Urinary bladder (tissue), 4 donors: ENCODE results near the gene UGP2. TPM values are rescaled to one million over a fixed set of nuclear protein-coding genes. Genes with fewer than 3 reads are reported as not detected.
A peak's percentile ranks its signal among the peaks of the same experiment; 100 is the strongest.
"Not testable (repeated sequence)": the region's sequence is repeated elsewhere in the genome, so short reads cannot be mapped to it uniquely, and the experiment has no call there.

ENCODE experiments used
- DNase-seq: peaks from one replicate; pipeline ENCODE4 v3.0.0-alpha.2; 2015; ENCODE audit errors: extremely low spot score
- H3K27ac ChIP-seq: one replicate; pipeline ENCODE4 v1.5.1; 2013; ENCODE audit warnings: low read depth, mild to moderate bottlenecking, moderate library complexity
- H3K36me3 ChIP-seq: one replicate; pipeline ENCODE4 v1.6.1; 2013; ENCODE audit warnings: mild to moderate bottlenecking, moderate library complexity; ENCODE audit not compliant: insufficient read depth
- H3K4me1 ChIP-seq: one replicate; pipeline ENCODE4 v1.6.1; 2013; ENCODE audit warnings: mild to moderate bottlenecking, moderate library complexity; ENCODE audit not compliant: insufficient read depth
- H3K4me3 ChIP-seq: one replicate; pipeline ENCODE4 v1.5.1; 2013; ENCODE audit warnings: low read depth, low read length
- WGBS: extraction: QIAGEN DNeasy Blood & Tissue Kit; methylation state at CpG from one replicate; pipeline ENCODE4 v1.1.7; 2013; 5-methylcytosine and 5-hydroxymethylcytosine counted together
- polyA plus RNA-seq: library from polyadenylated mRNA; stranded (reverse); fragments of 200-250 nt; gene quantifications from one replicate; pipeline ENCODE4 v1.2.3, GENCODE V29; 2013
- total RNA-seq: library from RNA; depleted of rRNA; stranded (reverse); fragments of >200 nt; gene quantifications from one replicate; pipeline ENCODE4 v1.2.3, GENCODE V29; 2014
- donor health status: healthy with polysubstance abuse.
- donor health status: healthy.

UGP2 gene
- total RNA-seq: 158 TPM
- 134 TPM for polyA plus RNA-seq

- Histone ChIP-seq H3K36me3 (no peaks in the 10 kb centered on the region), H3K27ac (peak within 1 kb of the TSS; percentile 93), H3K4me3 (peak within 1 kb of the TSS; percentile 70), H3K4me1 (peaks cover 2% of the 10 kb centered on the region)
- under 1% methylated on average over 59 of the region's 59 CpGs for WGBS
- peak; percentile 85 for DNase-seq
Measured at GRCh38 chr2:63841254-63842022, at the start of gene UGP2. Gene UGP2 (plus strand): TSS chr2:63841896. CDS start chr2:63842186, 290 bp downstream.

- no peaks in the 10 kb centered on the region for H3K4me1 ChIP-seq
- no peak for DNase-seq
- no peaks in the 10 kb centered on the region for H3K36me3 ChIP-seq
- H3K4me3 ChIP-seq: no peak overlapping the region
- WGBS: 100% methylated on average over 1 of the region's 1 CpG
- H3K27ac ChIP-seq: no peak overlapping the region
Measured at GRCh38 chr2:63792530-63792929, 49.2 kb upstream of the UGP2 start.

- Histone ChIP-seq H3K4me3 (no peak overlapping the region), H3K27ac (no peak overlapping the region), H3K36me3 (no peaks in the 10 kb centered on the region), H3K4me1 (no peaks in the 10 kb centered on the region)
- no peak for DNase-seq
- WGBS: 91% methylated on average over 1 of the region's 1 CpG
Measured at GRCh38 chr2:63796366-63796765, 45.3 kb upstream of the UGP2 start.

GRCh38 chr2:63796796-63797195 is 44.9 kb upstream of the UGP2 start:
- no peaks in the 10 kb centered on the region for H3K4me1 ChIP-seq
- H3K27ac ChIP-seq: no peak overlapping the region
- H3K4me3 ChIP-seq: no peak overlapping the region
- H3K36me3 ChIP-seq: no peaks in the 10 kb centered on the region
- no peak for DNase-seq
- WGBS: 92% methylated on average over 3 of the region's 3 CpGs

- DNase-seq: no peak
- 93% methylated on average over 6 of the region's 6 CpGs for WGBS
- no peak overlapping the region for H3K4me3 ChIP-seq
- no peak overlapping the region for H3K27ac ChIP-seq
- no peaks in the 10 kb centered on the region for H3K4me1 ChIP-seq
- H3K36me3 ChIP-seq: no peaks in the 10 kb centered on the region
Measured at GRCh38 chr2:63801455-63801854, 40.2 kb upstream of the UGP2 start.

- DNase-seq: no peak
- Histone ChIP-seq H3K4me3 (no peak overlapping the region), H3K27ac (no peak overlapping the region), H3K4me1 (no peaks in the 10 kb centered on the region), H3K36me3 (no peaks in the 10 kb centered on the region)
Measured at GRCh38 chr2:63805412-63805811, 36.3 kb upstream of the UGP2 start.

GRCh38 chr2:63808036-63808435 is 33.7 kb upstream of the UGP2 start:
- H3K4me3 ChIP-seq, DNase-seq, H3K27ac ChIP-seq, H3K36me3 ChIP-seq, H3K4me1 ChIP-seq: not testable (repeated sequence)
- 95% methylated on average over 1 of the region's 6 CpGs for WGBS

- DNase-seq, H3K36me3 ChIP-seq, H3K4me3 ChIP-seq, H3K4me1 ChIP-seq, H3K27ac ChIP-seq: not testable (repeated sequence)
- 97% methylated on average over 29 of the region's 29 CpGs for WGBS
Measured at GRCh38 chr2:63808911-63809310, 32.8 kb upstream of the UGP2 start.

GRCh38 chr2:63811063-63811462 is 30.6 kb upstream of the UGP2 start:
- Histone ChIP-seq H3K27ac (no peak overlapping the region), H3K4me1 (no peaks in the 10 kb centered on the region), H3K36me3 (no peaks in the 10 kb centered on the region), H3K4me3 (no peak overlapping the region)
- DNase-seq: no peak
- 93% methylated on average over 3 of the region's 3 CpGs for WGBS

GRCh38 chr2:63811870-63812269 is 29.8 kb upstream of the UGP2 start:
- H3K27ac ChIP-seq, H3K4me1 ChIP-seq, DNase-seq, H3K4me3 ChIP-seq, H3K36me3 ChIP-seq: not testable (repeated sequence)
- 96% methylated on average over 7 of the region's 7 CpGs for WGBS

GRCh38 chr2:63814114-63814513 is 27.6 kb upstream of the UGP2 start:
- H3K4me1 ChIP-seq: no peaks in the 10 kb centered on the region
- H3K36me3 ChIP-seq: no peaks in the 10 kb centered on the region
- WGBS: 88% methylated on average over 1 of the region's 1 CpG
- no peak overlapping the region for H3K4me3 ChIP-seq
- H3K27ac ChIP-seq: no peak overlapping the region
- DNase-seq: no peak

- WGBS: 65% methylated on average over 2 of the region's 2 CpGs
- Histone ChIP-seq H3K4me3 (no peak overlapping the region), H3K4me1 (no peaks in the 10 kb centered on the region), H3K36me3 (no peaks in the 10 kb centered on the region), H3K27ac (no peak overlapping the region)
- no peak for DNase-seq
Measured at GRCh38 chr2:63817382-63817781, 24.3 kb upstream of the UGP2 start.

GRCh38 chr2:63818271-63818670 is 23.4 kb upstream of the UGP2 start:
- H3K4me3 ChIP-seq: no peak overlapping the region
- DNase-seq: no peak
- no peaks in the 10 kb centered on the region for H3K4me1 ChIP-seq
- no peak overlapping the region for H3K27ac ChIP-seq
- WGBS: 87% methylated on average over 2 of the region's 2 CpGs
- H3K36me3 ChIP-seq: no peaks in the 10 kb centered on the region

- DNase-seq: no peak
- WGBS: 60% methylated on average over 3 of the region's 3 CpGs
- no peak overlapping the region for H3K27ac ChIP-seq
Measured at GRCh38 chr2:63819256-63819655, 22.4 kb upstream of the UGP2 start.

More at GRCh38 chr2:63819256-63819655, 22.4 kb upstream of the UGP2 start:
- no peaks in the 10 kb centered on the region for H3K4me1 ChIP-seq
- no peak overlapping the region for H3K4me3 ChIP-seq
- no peaks in the 10 kb centered on the region for H3K36me3 ChIP-seq
